K562 (cell line): ENCODE results near the gene CRYBB2. TPM values are rescaled to one million over a fixed set of nuclear protein-coding genes. Genes with fewer than 3 reads are reported as not detected.

Experiments
- ARID1B ChIP-seq: fragments of 450-650 bp; IDR thresholded peaks from 2 replicates; pipeline ENCODE4 v1.6.1; 2016; ENCODE audit warnings: antibody characterized with exemption, mild to moderate bottlenecking, inconsistent platforms
- ATF1 ChIP-seq, 2 experiments: fragments of 450-650 bp in 1 of 2; IDR thresholded peaks; 2 replicates each; pipeline ENCODE4 v1.6.1; 2016; ENCODE audit warnings: missing compliant biosample characterization in 1 of 2, missing genetic modification characterization in 1 of 2
- GATA2 ChIP-seq: sonication (generic); formaldehyde crosslinking; IDR thresholded peaks from 2 replicates; pipeline ENCODE4 v1.4.0; 2020; ENCODE audit warnings: mild to moderate bottlenecking, missing genetic modification reagents
- HDAC8 ChIP-seq: fragments of 450-650 bp; IDR thresholded peaks from 2 replicates; pipeline ENCODE4 v1.6.1; 2016; ENCODE audit warnings: mild to moderate bottlenecking, missing genetic modification characterization, moderate library complexity, missing compliant biosample characterization
- KLF16 ChIP-seq: IDR thresholded peaks from 2 replicates; pipeline ENCODE4 v1.6.1; 2016; ENCODE audit warnings: antibody characterized with exemption
- NCOA4 ChIP-seq: fragments of 450-650 bp; IDR thresholded peaks from 2 replicates; pipeline ENCODE4 v1.6.1; 2018; ENCODE audit warnings: mild to moderate bottlenecking; ENCODE audit not compliant: partially characterized antibody
- NR4A1 ChIP-seq, 2 experiments: fragments of 250-450 bp in 1 of 2; fragments of 450-650 bp in 1 of 2; sonication (Bioruptor Pico) in 1 of 2; IDR thresholded peaks; 2 replicates each; pipeline versions ENCODE4 v1.4.0 to v1.6.1; 2016 to 2020; ENCODE audit warnings: mild to moderate bottlenecking in 2 of 2, missing compliant biosample characterization in 1 of 2, missing genetic modification characterization in 1 of 2, moderate library complexity in 1 of 2
- PHF8 ChIP-seq: fragments of 200-600 bp; sonication (generic); IDR thresholded peaks from 2 replicates; pipeline ENCODE4 v1.6.1; 2012; ENCODE audit warnings: mixed run types, mild to moderate bottlenecking, inconsistent platforms, low read length, moderate library complexity, borderline replicate concordance
- POU5F1 ChIP-seq: fragments of 150-350 bp; IDR thresholded peaks from 2 replicates; pipeline ENCODE4 v1.6.1; 2014; ENCODE audit warnings: borderline replicate concordance, low read length, low read depth, mild to moderate bottlenecking; ENCODE audit not compliant: partially characterized antibody
- STAG1 ChIP-seq: sonication (generic); formaldehyde crosslinking; IDR thresholded peaks from 2 replicates; pipeline ENCODE4 v1.5.0; 2020; ENCODE audit warnings: missing genetic modification reagents, borderline replicate concordance
- TCFL5 ChIP-seq: fragments of 250-450 bp; sonication (Bioruptor Pico); conservative IDR thresholded peaks from 2 replicates; pipeline ENCODE4 v1.6.1; 2021; ENCODE audit warnings: mild to moderate bottlenecking, moderate library complexity, matching md5 sums
- ZBTB17 ChIP-seq: fragments of 450-650 bp; formaldehyde crosslinking; IDR thresholded peaks from 2 replicates; pipeline ENCODE4 v1.4.0; 2020; ENCODE audit warnings: mild to moderate bottlenecking
- ZSCAN32 ChIP-seq: fragments of 450-650 bp; formaldehyde crosslinking; IDR thresholded peaks from 2 replicates; pipeline ENCODE4 v1.4.0; 2020; ENCODE audit warnings: mild to moderate bottlenecking, moderate library complexity
- polyA plus RNA-seq, 8 experiments: library from polyadenylated mRNA; depleted of rRNA in 4 of 8; stranded (reverse) in 5 of 8; unstranded in 3 of 8; fragments of >200 nt; fragmentation: Nextera tagmentation in 2 of 8; fragmentation: Illumina TruSeq in 1 of 8; extraction: Ambion mirVana in 2 of 8; extraction: Trizol in 1 of 8; gene quantifications; 2 replicates each; pipeline versions ENCODE4 v1.2.1 to v1.2.3, GENCODE V29; 2011 to 2014; ENCODE audit warnings: inconsistent platforms in 1 of 8, missing spikeins in 1 of 8
- total RNA-seq, 7 experiments: library from RNA; depleted of rRNA in 6 of 7; stranded (reverse); fragments of >200 nt in 6 of 7; fragmentation: Illumina TruSeq in 2 of 7; extraction: Trizol in 2 of 7; gene quantifications; 2 replicates each; pipeline versions ENCODE4 v1.2.1 to v1.2.3, GENCODE V29; 2011 to 2021; ENCODE audit warnings: low replicate concordance in 1 of 7
- TF ChIP-seq, protein P1 (sequence below): fragments of 450-650 bp; IDR thresholded peaks from 2 replicates; pipeline ENCODE4 v1.6.1; 2016; ENCODE audit warnings: low read depth
- TF ChIP-seq, protein P2 (sequence below): sonication (generic); formaldehyde crosslinking; IDR thresholded peaks from 2 replicates; pipeline ENCODE4 v1.8.0; 2022; ENCODE audit warnings: mild to moderate bottlenecking, missing genetic modification reagents

Gene CRYBB2
- total and polyA plus RNA-seq, 9 of the 15 experiments (the other 6 are each of a cell fraction or from before 2014, with no cell fraction given) = not detected

DNA sequence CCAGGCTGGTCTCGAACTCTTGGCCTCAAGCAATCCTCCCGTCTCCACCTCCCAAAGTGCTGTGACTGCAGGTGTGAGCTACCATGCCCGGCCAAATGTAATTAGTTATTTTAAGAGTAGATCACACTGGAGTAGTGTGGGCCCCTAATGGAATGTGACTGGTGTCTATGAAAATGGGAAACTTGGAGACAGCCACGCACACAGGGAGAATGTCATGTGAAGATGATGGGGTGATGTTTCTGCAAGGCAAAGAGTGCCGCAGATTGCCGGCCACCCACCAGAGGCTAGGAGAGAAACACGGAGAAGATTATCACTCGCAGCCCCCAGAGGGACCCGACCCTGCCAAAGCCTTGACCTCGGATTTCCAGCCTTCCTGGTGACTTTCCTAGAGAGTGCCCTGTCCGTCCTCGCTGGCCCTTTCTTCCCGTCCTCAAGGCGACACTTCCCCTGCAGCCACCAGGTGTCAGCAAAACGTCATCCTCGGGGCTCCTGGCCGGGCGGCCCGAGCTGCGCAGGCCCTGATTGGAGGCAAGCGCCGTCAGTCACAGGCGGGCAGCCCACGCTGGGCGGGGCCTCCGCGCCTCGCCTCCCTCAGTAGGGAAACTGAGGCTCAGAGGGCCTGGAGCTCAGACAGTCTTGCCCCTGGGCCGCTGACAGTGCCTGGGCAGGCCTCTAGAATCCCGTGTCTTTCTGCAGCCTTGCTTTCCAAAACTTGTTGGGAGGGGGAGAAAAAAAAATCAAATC lies 16.3 kb downstream of the CRYBB2 start (continued):
- TF ChIP-seq NR4A1 (CRISPR knock-in tag; IDR thresholded peaks at IDR 0.05) (no peak), NR4A1 (tag; IDR thresholded peaks at IDR 0.05) (no peak), ARID1B (no peak), TCFL5 (CRISPR knock-in tag) (no peak), POU5F1 (no peak), ZBTB17 (CRISPR knock-in tag) (no peak), PHF8 (no peak), STAG1 (CRISPR knock-in tag) (peak; percentile 92; the same call in 1 of the 2 replicates), NCOA4 (no peak), HDAC8 (no peak), ZSCAN32 (CRISPR knock-in tag) (no peak), ATF1 (CRISPR knock-in tag; IDR thresholded peaks at IDR 0.05) (no peak), ATF1 (tag; IDR thresholded peaks at IDR 0.05) (peak; percentile 43; the same call in 1 of the 2 replicates), GATA2 (CRISPR knock-in tag) (no peak), KLF16 (no peak)
- TF ChIP-seq, protein P1, sequence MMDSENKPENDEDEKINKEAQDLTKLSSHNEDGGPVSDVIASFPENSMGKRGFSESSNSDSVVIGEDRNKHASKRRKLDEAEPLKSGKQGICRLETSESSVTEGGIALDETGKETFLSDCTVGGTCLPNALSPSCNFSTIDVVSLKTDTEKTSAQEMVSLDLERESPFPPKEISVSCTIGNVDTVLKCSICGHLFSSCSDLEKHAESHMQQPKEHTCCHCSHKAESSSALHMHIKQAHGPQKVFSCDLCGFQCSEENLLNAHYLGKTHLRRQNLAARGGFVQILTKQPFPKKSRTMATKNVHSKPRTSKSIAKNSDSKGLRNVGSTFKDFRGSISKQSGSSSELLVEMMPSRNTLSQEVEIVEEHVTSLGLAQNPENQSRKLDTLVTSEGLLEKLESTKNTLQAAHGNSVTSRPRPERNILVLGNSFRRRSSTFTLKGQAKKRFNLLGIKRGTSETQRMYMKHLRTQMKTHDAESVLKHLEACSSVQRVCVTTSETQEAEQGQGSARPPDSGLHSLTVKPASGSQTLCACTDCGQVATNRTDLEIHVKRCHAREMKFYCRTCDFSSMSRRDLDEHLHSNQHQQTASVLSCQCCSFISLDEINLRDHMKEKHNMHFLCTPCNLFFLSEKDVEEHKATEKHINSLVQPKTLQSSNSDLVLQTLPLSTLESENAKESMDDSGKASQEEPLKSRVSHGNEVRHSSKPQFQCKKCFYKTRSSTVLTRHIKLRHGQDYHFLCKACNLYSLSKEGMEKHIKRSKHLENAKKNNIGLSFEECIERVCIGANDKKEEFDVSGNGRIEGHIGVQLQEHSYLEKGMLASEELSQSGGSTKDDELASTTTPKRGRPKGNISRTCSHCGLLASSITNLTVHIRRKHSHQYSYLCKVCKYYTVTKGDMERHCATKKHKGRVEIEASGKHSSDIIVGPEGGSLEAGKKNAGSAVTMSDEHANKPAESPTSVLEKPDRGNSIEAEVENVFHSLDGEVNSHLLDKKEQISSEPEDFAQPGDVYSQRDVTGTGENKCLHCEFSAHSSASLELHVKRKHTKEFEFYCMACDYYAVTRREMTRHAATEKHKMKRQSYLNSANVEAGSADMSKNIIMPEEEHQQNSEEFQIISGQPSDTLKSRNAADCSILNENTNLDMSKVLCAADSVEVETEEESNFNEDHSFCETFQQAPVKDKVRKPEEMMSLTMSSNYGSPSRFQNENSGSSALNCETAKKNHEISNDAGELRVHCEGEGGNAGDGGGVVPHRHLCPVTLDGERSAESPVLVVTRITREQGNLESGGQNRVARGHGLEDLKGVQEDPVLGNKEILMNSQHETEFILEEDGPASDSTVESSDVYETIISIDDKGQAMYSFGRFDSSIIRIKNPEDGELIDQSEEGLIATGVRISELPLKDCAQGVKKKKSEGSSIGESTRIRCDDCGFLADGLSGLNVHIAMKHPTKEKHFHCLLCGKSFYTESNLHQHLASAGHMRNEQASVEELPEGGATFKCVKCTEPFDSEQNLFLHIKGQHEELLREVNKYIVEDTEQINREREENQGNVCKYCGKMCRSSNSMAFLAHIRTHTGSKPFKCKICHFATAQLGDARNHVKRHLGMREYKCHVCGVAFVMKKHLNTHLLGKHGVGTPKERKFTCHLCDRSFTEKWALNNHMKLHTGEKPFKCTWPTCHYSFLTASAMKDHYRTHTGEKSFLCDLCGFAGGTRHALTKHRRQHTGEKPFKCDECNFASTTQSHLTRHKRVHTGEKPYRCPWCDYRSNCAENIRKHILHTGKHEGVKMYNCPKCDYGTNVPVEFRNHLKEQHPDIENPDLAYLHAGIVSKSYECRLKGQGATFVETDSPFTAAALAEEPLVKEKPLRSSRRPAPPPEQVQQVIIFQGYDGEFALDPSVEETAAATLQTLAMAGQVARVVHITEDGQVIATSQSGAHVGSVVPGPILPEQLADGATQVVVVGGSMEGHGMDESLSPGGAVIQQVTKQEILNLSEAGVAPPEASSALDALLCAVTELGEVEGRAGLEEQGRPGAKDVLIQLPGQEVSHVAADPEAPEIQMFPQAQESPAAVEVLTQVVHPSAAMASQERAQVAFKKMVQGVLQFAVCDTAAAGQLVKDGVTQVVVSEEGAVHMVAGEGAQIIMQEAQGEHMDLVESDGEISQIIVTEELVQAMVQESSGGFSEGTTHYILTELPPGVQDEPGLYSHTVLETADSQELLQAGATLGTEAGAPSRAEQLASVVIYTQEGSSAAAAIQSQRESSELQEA = no peak
- TF ChIP-seq, protein P2, sequence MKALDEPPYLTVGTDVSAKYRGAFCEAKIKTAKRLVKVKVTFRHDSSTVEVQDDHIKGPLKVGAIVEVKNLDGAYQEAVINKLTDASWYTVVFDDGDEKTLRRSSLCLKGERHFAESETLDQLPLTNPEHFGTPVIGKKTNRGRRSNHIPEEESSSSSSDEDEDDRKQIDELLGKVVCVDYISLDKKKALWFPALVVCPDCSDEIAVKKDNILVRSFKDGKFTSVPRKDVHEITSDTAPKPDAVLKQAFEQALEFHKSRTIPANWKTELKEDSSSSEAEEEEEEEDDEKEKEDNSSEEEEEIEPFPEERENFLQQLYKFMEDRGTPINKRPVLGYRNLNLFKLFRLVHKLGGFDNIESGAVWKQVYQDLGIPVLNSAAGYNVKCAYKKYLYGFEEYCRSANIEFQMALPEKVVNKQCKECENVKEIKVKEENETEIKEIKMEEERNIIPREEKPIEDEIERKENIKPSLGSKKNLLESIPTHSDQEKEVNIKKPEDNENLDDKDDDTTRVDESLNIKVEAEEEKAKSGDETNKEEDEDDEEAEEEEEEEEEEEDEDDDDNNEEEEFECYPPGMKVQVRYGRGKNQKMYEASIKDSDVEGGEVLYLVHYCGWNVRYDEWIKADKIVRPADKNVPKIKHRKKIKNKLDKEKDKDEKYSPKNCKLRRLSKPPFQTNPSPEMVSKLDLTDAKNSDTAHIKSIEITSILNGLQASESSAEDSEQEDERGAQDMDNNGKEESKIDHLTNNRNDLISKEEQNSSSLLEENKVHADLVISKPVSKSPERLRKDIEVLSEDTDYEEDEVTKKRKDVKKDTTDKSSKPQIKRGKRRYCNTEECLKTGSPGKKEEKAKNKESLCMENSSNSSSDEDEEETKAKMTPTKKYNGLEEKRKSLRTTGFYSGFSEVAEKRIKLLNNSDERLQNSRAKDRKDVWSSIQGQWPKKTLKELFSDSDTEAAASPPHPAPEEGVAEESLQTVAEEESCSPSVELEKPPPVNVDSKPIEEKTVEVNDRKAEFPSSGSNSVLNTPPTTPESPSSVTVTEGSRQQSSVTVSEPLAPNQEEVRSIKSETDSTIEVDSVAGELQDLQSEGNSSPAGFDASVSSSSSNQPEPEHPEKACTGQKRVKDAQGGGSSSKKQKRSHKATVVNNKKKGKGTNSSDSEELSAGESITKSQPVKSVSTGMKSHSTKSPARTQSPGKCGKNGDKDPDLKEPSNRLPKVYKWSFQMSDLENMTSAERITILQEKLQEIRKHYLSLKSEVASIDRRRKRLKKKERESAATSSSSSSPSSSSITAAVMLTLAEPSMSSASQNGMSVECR (CRISPR knock-in tag) = no peak
